Upper lobe of right lung (tissue), 1 donor: Measurements from ENCODE around the gene CHST11. TPM values are rescaled to one million over a fixed set of nuclear protein-coding genes. Genes with fewer than 3 reads are reported as not detected.

ENCODE experiments used
- ATAC-seq: fragments of 200-7000 bp; cut with Tn5 transposase; one replicate; pipeline ENCODE4 v1.9.1; 2020; ENCODE audit warnings: mild to moderate bottlenecking, moderate library complexity
- DNase-seq: peaks from one replicate; pipeline ENCODE4 v3.0.0-alpha.2; 2020
- H3K27ac ChIP-seq: fragments of 200-600 bp; one replicate; pipeline ENCODE4 v1.8.0; 2022
- H3K27me3 ChIP-seq: fragments of 200-600 bp; one replicate; pipeline ENCODE4 v1.8.0; 2022; ENCODE audit warnings: mild to moderate bottlenecking
- H3K36me3 ChIP-seq: fragments of 200-600 bp; one replicate; pipeline ENCODE4 v1.8.0; 2022
- H3K4me1 ChIP-seq: fragments of 200-600 bp; one replicate; pipeline ENCODE4 v1.8.0; 2022
- H3K4me3 ChIP-seq: fragments of 200-600 bp; one replicate; pipeline ENCODE4 v1.8.0; 2022; ENCODE audit warnings: mild to moderate bottlenecking
- H3K9me3 ChIP-seq: fragments of 200-600 bp; one replicate; pipeline ENCODE4 v1.8.0; 2022
- CTCF ChIP-seq: fragments of 200-600 bp; IDR thresholded peaks from one replicate; pipeline ENCODE4 v1.8.0; 2022; ENCODE audit warnings: antibody characterized with exemption
- intact Hi-C: fragments of 100-400 bp; cut with DNase I; formaldehyde crosslinking; loops from one replicate; pipeline ENCODE4 v1.11.0; 2022
- total RNA-seq: library from RNA; stranded (reverse); fragmentation: NEBNext Ultra II Directional; extraction: Animal tissue kit (Norgen Biotek cat#: 25700); gene quantifications from one replicate; pipeline ENCODE4 v1.2.1, GENCODE V29; 2021
- donor health status: DM: no; HTN: yes; CAD: no; lungs with severe emphysema.

Gene CHST11
- total RNA-seq, 1 donor from 2014 or later: 56.6 TPM

GRCh38 chr12:104600790-104601739 is 144.3 kb downstream of the CHST11 start:
- Histone ChIP-seq H3K27me3 (no peaks in the 10 kb centered on the region), H3K4me1 (peaks cover 51% of the 10 kb centered on the region), H3K36me3 (no peaks in the 10 kb centered on the region), H3K9me3 (no peaks in the 10 kb centered on the region), H3K4me3 (no peak overlapping the region), H3K27ac (peak overlapping the region; percentile 27)
- ATAC-seq (peak; percentile 19), DNase-seq (no peak)
- intact Hi-C loops: no loop called here
- no peak for TF ChIP-seq CTCF

- H3K27me3 ChIP-seq: no peaks in the 10 kb centered on the region
- no peak overlapping the region for H3K4me3 ChIP-seq
- H3K4me1 ChIP-seq: peaks cover 51% of the 10 kb centered on the region
- no peak for TF ChIP-seq CTCF
- no peaks in the 10 kb centered on the region for H3K9me3 ChIP-seq
- DNase-seq (no peak), ATAC-seq (no peak)
- intact Hi-C loops: no loop called here
- no peaks in the 10 kb centered on the region for H3K36me3 ChIP-seq
- H3K27ac ChIP-seq: no peak overlapping the region
Measured at GRCh38 chr12:104602406-104602805, 145.7 kb downstream of the CHST11 start.

GRCh38 chr12:104602896-104603295 is 146.1 kb downstream of the CHST11 start:
- no peak for TF ChIP-seq CTCF
- DNase-seq (no peak), ATAC-seq (no peak)
- peaks cover 51% of the 10 kb centered on the region for H3K4me1 ChIP-seq
- H3K9me3 ChIP-seq: no peaks in the 10 kb centered on the region
- intact Hi-C loops: no loop called here
- no peaks in the 10 kb centered on the region for H3K27me3 ChIP-seq
- H3K4me3 ChIP-seq: no peak overlapping the region
- H3K27ac ChIP-seq: peak overlapping the region; percentile 77
- H3K36me3 ChIP-seq: no peaks in the 10 kb centered on the region

GRCh38 chr12:104603545-104603973 is 146.8 kb downstream of the CHST11 start:
- intact Hi-C loops: no loop called here
- H3K4me3 ChIP-seq: no peak overlapping the region
- no peaks in the 10 kb centered on the region for H3K9me3 ChIP-seq
- H3K36me3 ChIP-seq: no peaks in the 10 kb centered on the region
- peaks cover 51% of the 10 kb centered on the region for H3K4me1 ChIP-seq
- no peaks in the 10 kb centered on the region for H3K27me3 ChIP-seq
- TF ChIP-seq CTCF: no peak
- DNase-seq (no peak), ATAC-seq (no peak)
- peak overlapping the region; percentile 77 for H3K27ac ChIP-seq

- peak; percentile 83 for DNase-seq
- Histone ChIP-seq H3K9me3 (no peaks in the 10 kb centered on the region), H3K36me3 (no peaks in the 10 kb centered on the region), H3K27ac (peak overlapping the region; percentile 77), H3K4me1 (peaks cover 52% of the 10 kb centered on the region), H3K27me3 (no peaks in the 10 kb centered on the region), H3K4me3 (no peak overlapping the region)
- ATAC-seq: peak; percentile 90
- intact Hi-C loops: no loop called here
- no peak for TF ChIP-seq CTCF
Measured at GRCh38 chr12:104604070-104604994, 147.6 kb downstream of the CHST11 start.
